ENCODE measurements around the gene TEX2. TPM values are rescaled to one million over a fixed set of nuclear protein-coding genes. Genes with fewer than 3 reads are reported as not detected.

Gene TEX2
- total and polyA plus RNA-seq, 4 experiments from 2014 or later, result 7.9 to 13.1 (median 10.7) TPM

- H3K4me3 ChIP-seq (ENCODE audit: low read length in 2 of 2), result no peak overlapping the region
- H3K27ac ChIP-seq (ENCODE audit: low read depth, low read length), result no peak overlapping the region
- H3K27me3 ChIP-seq (ENCODE audit: insufficient read depth, low read length), result no peaks in the 10 kb centered on the region
- peaks cover 7% of the 10 kb centered on the region for H3K36me3 ChIP-seq (ENCODE audit: insufficient read depth, low read length)
- ChIA-PET POLR2A (ENCODE audit: partially characterized antibody) (interaction anchor here (0.6 to 1.8 kb wide), 18 partner anchors 9 to 86 kb away, joined by 3 to 18 read pairs (median 6); partner anchors contain the start of genes ERN1 and ICAM2), CTCF (ENCODE audit: partially characterized antibody) (interaction anchor here (0.8 to 1.4 kb wide), 6 partner anchors 21 to 82 kb away, joined by 3 to 6 read pairs (median 4); no protein-coding TSS in a partner anchor)
- H3K9me3 ChIP-seq (ENCODE audit: control insufficient read depth in 1 of 2, low read length in 2 of 2), result peaks cover 0 to 3% of the 10 kb centered on the region in 2 donors
- Mint-ChIP-seq H3K27me3 (no peaks in the 10 kb centered on the region), H3K27ac (peak overlapping the region; percentile 24 to 97 (median 68)), H3K36me3 (peaks cover 13 to 29% of the 10 kb centered on the region in 2 donors), H3K4me1 (peaks cover 55 to 98% (median 76%) of the 10 kb centered on the region in 4 donors), H3K9me3 (peaks cover 0 to 4% (median 0%) of the 10 kb centered on the region in 8 donors), H3K4me3 (peak overlapping the region in 7 of 8 donors; percentile 1 to 85 (median 67))
- intact Hi-C loops (cut with micrococcal nuclease), result loop anchor here (2.0 kb wide), 2 partner anchors 16 to 22 kb away; no protein-coding TSS in a partner anchor
- H3K4me1 ChIP-seq (ENCODE audit: insufficient read depth, low read length), result peaks cover 79% of the 10 kb centered on the region
- DNase-seq, result no peak
Observed at GRCh38 chr17:64106918-64107317, 156.1 kb downstream of the TEX2 start.

GRCh38 chr17:64103391-64104364 lies 159.4 kb downstream of the TEX2 start:
- Mint-ChIP-seq H3K4me3 (peak overlapping the region in 7 of 8 donors; percentile 7 to 65 (median 21)), H3K27me3 (no peaks in the 10 kb centered on the region), H3K9me3 (peaks cover 0 to 5% (median 0%) of the 10 kb centered on the region in 8 donors), H3K27ac (peak overlapping the region in 5 of 7 donors; percentile 12 to 73 (median 36)), H3K4me1 (peaks cover 52 to 92% (median 74%) of the 10 kb centered on the region in 4 donors), H3K36me3 (peaks cover 12 to 29% of the 10 kb centered on the region in 2 donors)
- ChIA-PET CTCF (ENCODE audit: partially characterized antibody) (interaction anchor here (1.0 to 1.9 kb wide), 4 partner anchors 30 to 185 kb away, joined by 4 to 8 read pairs (median 6); partner anchors contain the start of gene GH1), POLR2A (ENCODE audit: partially characterized antibody) (interaction anchor here (1.0 to 2.7 kb wide), 5 partner anchors 10 to 26 kb away, joined by 4 to 14 read pairs (median 5); partner anchors contain the start of gene ERN1)
- Histone ChIP-seq H3K27ac (ENCODE audit: low read depth, low read length) (no peak overlapping the region), H3K9me3 (ENCODE audit: control insufficient read depth in 1 of 2, low read length in 2 of 2) (peaks cover 0 to 3% of the 10 kb centered on the region in 2 donors), H3K36me3 (ENCODE audit: insufficient read depth, low read length) (peaks cover 7% of the 10 kb centered on the region), H3K27me3 (ENCODE audit: insufficient read depth, low read length) (no peaks in the 10 kb centered on the region), H3K4me1 (ENCODE audit: insufficient read depth, low read length) (peaks cover 75% of the 10 kb centered on the region), H3K4me3 (ENCODE audit: low read length in 2 of 2) (no peak overlapping the region)
- intact Hi-C loops (cut with micrococcal nuclease), result no loop called here
- no peak for DNase-seq

- Histone ChIP-seq H3K27ac (ENCODE audit: low read depth, low read length) (no peak overlapping the region), H3K9me3 (ENCODE audit: control insufficient read depth in 1 of 2, low read length in 2 of 2) (peaks cover 0 to 3% of the 10 kb centered on the region in 2 donors), H3K4me1 (ENCODE audit: insufficient read depth, low read length) (peaks cover 67% of the 10 kb centered on the region), H3K27me3 (ENCODE audit: insufficient read depth, low read length) (no peaks in the 10 kb centered on the region), H3K36me3 (ENCODE audit: insufficient read depth, low read length) (peaks cover 12% of the 10 kb centered on the region), H3K4me3 (ENCODE audit: low read length in 2 of 2) (no peak overlapping the region)
- intact Hi-C loops (cut with micrococcal nuclease), result no loop called here
- Mint-ChIP-seq H3K4me1 (peaks cover 49 to 93% (median 71%) of the 10 kb centered on the region in 4 donors), H3K4me3 (peak overlapping the region in 4 of 8 donors; percentile 28 to 52 (median 38)), H3K27ac (peak overlapping the region in 4 of 7 donors; percentile 21 to 76 (median 65)), H3K36me3 (peaks cover 20 to 33% of the 10 kb centered on the region in 2 donors), H3K9me3 (peaks cover 0 to 5% (median 0%) of the 10 kb centered on the region in 8 donors), H3K27me3 (no peaks in the 10 kb centered on the region)
- CTCF ChIA-PET (ENCODE audit: partially characterized antibody), result interaction anchor here (0.9 to 1.9 kb wide), 4 partner anchors 18 to 185 kb away, joined by 3 to 8 read pairs (median 6); partner anchors contain the start of gene GH1
- POLR2A ChIA-PET (ENCODE audit: partially characterized antibody), result interaction anchor here (0.6 to 2.7 kb wide), 5 partner anchors 15 to 26 kb away, joined by 3 to 14 read pairs (median 5); partner anchors contain the start of gene ERN1
- no peak for DNase-seq
Observed at GRCh38 chr17:64102627-64103390, 160.3 kb downstream of the TEX2 start.

GRCh38 chr17:64099543-64099942 lies 163.5 kb downstream of the TEX2 start:
- peaks cover 0 to 3% of the 10 kb centered on the region in 2 donors for H3K9me3 ChIP-seq (ENCODE audit: control insufficient read depth in 1 of 2, low read length in 2 of 2)
- H3K36me3 Mint-ChIP-seq, result peaks cover 44 to 55% of the 10 kb centered on the region in 2 donors
- H3K4me1 Mint-ChIP-seq, result peaks cover 42 to 90% (median 70%) of the 10 kb centered on the region in 4 donors
- peak overlapping the region in 2 of 7 donors; percentile 7 to 71 for H3K27ac Mint-ChIP-seq
- no peak overlapping the region for H3K27ac ChIP-seq (ENCODE audit: low read depth, low read length)
- H3K27me3 ChIP-seq (ENCODE audit: insufficient read depth, low read length), result no peaks in the 10 kb centered on the region
- H3K9me3 Mint-ChIP-seq, result peaks cover 0 to 1% (median 0%) of the 10 kb centered on the region in 8 donors
- ChIA-PET CTCF (ENCODE audit: partially characterized antibody) (no interaction called here), POLR2A (ENCODE audit: partially characterized antibody) (interaction anchor here (1.6 kb wide), 1 partner anchor 22 kb away, joined by 4 read pairs; no protein-coding TSS in a partner anchor)
- intact Hi-C loops (cut with micrococcal nuclease), result no loop called here
- no peaks in the 10 kb centered on the region for H3K27me3 Mint-ChIP-seq
- no peak overlapping the region for H3K4me3 ChIP-seq (ENCODE audit: low read length in 2 of 2)
- no peak overlapping the region for H3K4me3 Mint-ChIP-seq
- DNase-seq, result no peak
- peaks cover 58% of the 10 kb centered on the region for H3K4me1 ChIP-seq (ENCODE audit: insufficient read depth, low read length)
- peaks cover 21% of the 10 kb centered on the region for H3K36me3 ChIP-seq (ENCODE audit: insufficient read depth, low read length)

Other genes starting within 250 kb of the TEX2 start
- gene ICAM2, start 242.6 kb downstream of the TEX2 start, total RNA-seq, result 100 to 1,000 TPM; 150 to 158 TPM
- gene ICAM2, start 242.6 kb downstream of the TEX2 start, polyA plus RNA-seq, result 100 to 1,000 TPM; 411 to 591 TPM
- gene ERN1, start 133.1 kb downstream of the TEX2 start, total RNA-seq, result 100 to 1,000 TPM; 163 to 172 TPM
- 100 to 1,000 TPM in 1 of 2 donors, 10 to 100 TPM in 1; 47.9 to 124 TPM for gene ERN1, start 133.1 kb downstream of the TEX2 start, polyA plus RNA-seq
- gene PECAM1, start 127.6 kb upstream of the TEX2 start, total RNA-seq, result 1 to 10 TPM; 3.8 to 4.0 TPM
- gene PECAM1, start 127.6 kb upstream of the TEX2 start, polyA plus RNA-seq, result 1 to 10 TPM; 2.8 to 5.9 TPM
- under 1 TPM; 0.55 to 0.90 TPM for gene MILR1, start 185.9 kb upstream of the TEX2 start, total RNA-seq
- not detected for gene MILR1, start 185.9 kb upstream of the TEX2 start, polyA plus RNA-seq
- gene POLG2, start 233.8 kb upstream of the TEX2 start, total RNA-seq, result 10 to 100 TPM; 57.4 to 60.0 TPM
- gene POLG2, start 233.8 kb upstream of the TEX2 start, polyA plus RNA-seq, result 1 to 10 TPM; 3.0 to 6.7 TPM
- 1,000 to 10,000 TPM; 1,369 to 1,418 TPM for gene DDX5, start 243.0 kb upstream of the TEX2 start, total RNA-seq
- 1,000 to 10,000 TPM; 1,080 to 1,577 TPM for gene DDX5, start 243.0 kb upstream of the TEX2 start, polyA plus RNA-seq
- gene CEP95, start 243.7 kb upstream of the TEX2 start, total RNA-seq, result 100 to 1,000 TPM; 105 to 108 TPM
- 10 to 100 TPM in 1 of 2 donors, 1 to 10 TPM in 1; 6.4 to 18.5 TPM for gene CEP95, start 243.7 kb upstream of the TEX2 start, polyA plus RNA-seq